HUES6 (cell line): ENCODE data around the gene DCBLD2.
"Not testable (repeated sequence)": the region's sequence is repeated elsewhere in the genome, so short reads cannot be mapped to it uniquely, and the experiment has no call there.

Experiments used
- H3K27ac ChIP-seq: 2 replicates; pipeline ENCODE4 v1.7.0; 2013; ENCODE audit warnings: low read depth, mild to moderate bottlenecking, low read length, inconsistent platforms
- H3K27me3 ChIP-seq: 2 replicates; pipeline ENCODE4 v1.6.1; 2013; ENCODE audit warnings: low read length; ENCODE audit not compliant: control insufficient read depth, insufficient read depth
- H3K36me3 ChIP-seq: 2 replicates; pipeline ENCODE4 v1.6.1; 2013; ENCODE audit warnings: low read length; ENCODE audit not compliant: control insufficient read depth, insufficient read depth
- H3K4me1 ChIP-seq: 2 replicates; pipeline ENCODE4 v1.6.1; 2013; ENCODE audit warnings: low read length; ENCODE audit not compliant: control insufficient read depth, insufficient read depth
- H3K4me3 ChIP-seq: 2 replicates; pipeline ENCODE4 v1.5.1; 2013; ENCODE audit warnings: low read depth, low read length
- H3K9ac ChIP-seq: one replicate; pipeline ENCODE4 v1.6.1; 2013; ENCODE audit warnings: mild to moderate bottlenecking, low read length
- H3K9me3 ChIP-seq: 2 replicates; pipeline ENCODE4 v1.6.1; 2013; ENCODE audit warnings: low read depth, low read length; ENCODE audit not compliant: control insufficient read depth, insufficient read depth

The DCBLD2 gene

DNA sequence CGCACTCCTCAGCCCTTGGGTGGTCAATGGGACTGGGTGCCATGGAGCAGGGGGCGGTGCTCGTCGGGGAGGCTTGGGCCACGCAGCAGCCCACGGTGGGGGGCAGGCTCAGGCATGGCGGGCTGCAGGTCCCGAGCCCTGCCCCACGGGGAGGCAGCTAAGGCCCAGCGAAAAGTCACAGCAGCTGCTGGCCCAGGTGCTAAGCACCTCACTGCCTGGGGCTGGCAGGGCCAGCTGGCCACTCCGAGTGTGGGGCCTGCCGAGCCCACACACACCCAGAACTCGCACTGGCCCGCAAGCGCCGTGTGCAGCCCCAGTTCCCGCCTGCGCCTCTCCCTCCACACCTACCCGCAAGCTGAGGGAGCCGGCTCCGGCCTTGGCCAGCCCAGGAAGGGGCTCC, 43.5 kb downstream of the DCBLD2 start:
- not testable (repeated sequence) for H3K36me3 ChIP-seq, H3K4me3 ChIP-seq, H3K27me3 ChIP-seq, H3K9ac ChIP-seq, H3K4me1 ChIP-seq, H3K27ac ChIP-seq
- peaks cover 13% of the 10 kb centered on the region for H3K9me3 ChIP-seq

- H3K27me3 ChIP-seq, H3K27ac ChIP-seq, H3K36me3 ChIP-seq, H3K4me1 ChIP-seq, H3K9ac ChIP-seq, H3K4me3 ChIP-seq: not testable (repeated sequence)
- H3K9me3 ChIP-seq = peaks cover 13% of the 10 kb centered on the region
Observed at GRCh38 chr3:98857258-98857657, 44.2 kb downstream of the DCBLD2 start.

- H3K27ac ChIP-seq = no peak overlapping the region
- H3K4me3 ChIP-seq = no peak overlapping the region
- H3K9me3 ChIP-seq = peaks cover 13% of the 10 kb centered on the region
- no peaks in the 10 kb centered on the region for H3K27me3 ChIP-seq
- peaks cover 5% of the 10 kb centered on the region; the same call in 1 of the 2 replicates for H3K36me3 ChIP-seq
- no peak overlapping the region for H3K9ac ChIP-seq
- H3K4me1 ChIP-seq = no peaks in the 10 kb centered on the region
Observed at GRCh38 chr3:98856724-98857123, 44.8 kb downstream of the DCBLD2 start.

DNA sequence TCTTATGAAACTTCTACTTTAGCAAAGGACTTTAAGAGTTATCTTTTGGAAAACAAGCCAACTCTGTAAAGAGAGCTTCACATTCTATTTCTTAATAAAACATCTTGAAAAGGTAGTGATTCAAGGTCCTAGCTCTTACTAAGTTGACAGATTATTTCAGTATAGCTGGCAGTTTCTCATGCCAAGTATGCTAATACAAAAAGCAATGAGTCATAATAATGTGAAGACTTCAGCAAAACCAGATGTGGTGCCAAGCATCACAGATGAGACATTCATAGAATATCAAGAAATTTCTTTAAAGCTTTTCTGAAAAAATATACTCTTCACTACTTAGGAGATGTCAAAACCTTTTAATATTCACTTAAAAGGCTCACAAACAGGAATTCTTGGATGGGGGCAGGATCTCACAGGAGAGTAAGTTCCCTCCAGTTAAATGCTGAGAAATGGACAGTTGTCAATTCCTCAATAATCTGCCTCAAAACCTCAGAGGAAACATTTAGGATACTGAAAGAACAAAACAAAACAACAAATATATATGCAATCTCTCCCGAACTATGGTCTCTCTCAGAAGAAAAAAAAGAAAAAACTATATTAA, 45.6 kb downstream of the DCBLD2 start:
- peaks cover 5% of the 10 kb centered on the region; the same call in 1 of the 2 replicates for H3K36me3 ChIP-seq
- no peak overlapping the region for H3K27ac ChIP-seq
- H3K27me3 ChIP-seq = no peaks in the 10 kb centered on the region
- no peak overlapping the region for H3K9ac ChIP-seq
- no peaks in the 10 kb centered on the region for H3K4me1 ChIP-seq
- peaks cover 13% of the 10 kb centered on the region for H3K9me3 ChIP-seq
- no peak overlapping the region for H3K4me3 ChIP-seq

DNA sequence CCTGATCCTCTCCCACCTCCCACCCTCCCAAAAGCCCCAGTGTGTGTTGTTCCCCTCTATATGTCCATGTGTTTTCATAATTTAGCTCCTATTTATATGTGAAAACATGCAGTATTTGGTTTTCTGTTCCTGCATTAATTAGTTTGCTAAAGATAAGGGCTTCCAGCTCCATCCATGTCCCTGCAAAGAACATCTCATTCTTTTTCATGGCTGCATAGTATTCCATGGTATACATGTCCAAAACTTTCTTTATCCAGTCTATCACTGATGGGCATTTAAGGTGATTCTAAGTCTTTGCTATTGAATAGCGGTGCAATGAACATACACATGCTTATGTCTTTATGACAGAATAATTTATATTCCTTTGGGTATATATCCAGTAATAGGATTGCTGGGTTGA, 53.4 kb downstream of the DCBLD2 start:
- peaks cover 17% of the 10 kb centered on the region for H3K36me3 ChIP-seq
- H3K9ac ChIP-seq = no peak overlapping the region
- no peaks in the 10 kb centered on the region for H3K4me1 ChIP-seq
- H3K27me3 ChIP-seq = no peaks in the 10 kb centered on the region
- H3K27ac ChIP-seq = no peak overlapping the region
- H3K4me3 ChIP-seq = no peak overlapping the region
- H3K9me3 ChIP-seq = 0 out of 2 replicates have a peak, but pooled peaks cover 4% of the 10 kb centered on the region

- no peaks in the 10 kb centered on the region for H3K27me3 ChIP-seq
- no peak overlapping the region for H3K4me3 ChIP-seq
- no peaks in the 10 kb centered on the region for H3K4me1 ChIP-seq
- H3K27ac ChIP-seq = no peak overlapping the region
- peaks cover 17% of the 10 kb centered on the region for H3K36me3 ChIP-seq
- no peak overlapping the region for H3K9ac ChIP-seq
- H3K9me3 ChIP-seq = 0 out of 2 replicates have a peak, but pooled peaks cover 4% of the 10 kb centered on the region
Observed at GRCh38 chr3:98846101-98846500, 55.4 kb downstream of the DCBLD2 start.

- H3K4me3 ChIP-seq = no peak overlapping the region
- no peak overlapping the region for H3K27ac ChIP-seq
- H3K9me3 ChIP-seq = peaks cover 18% of the 10 kb centered on the region
- no peak overlapping the region for H3K9ac ChIP-seq
- H3K4me1 ChIP-seq = no peaks in the 10 kb centered on the region
- no peaks in the 10 kb centered on the region for H3K27me3 ChIP-seq
- peaks cover 26% of the 10 kb centered on the region for H3K36me3 ChIP-seq
Observed at GRCh38 chr3:98843266-98843959, 58.1 kb downstream of the DCBLD2 start.

DNA sequence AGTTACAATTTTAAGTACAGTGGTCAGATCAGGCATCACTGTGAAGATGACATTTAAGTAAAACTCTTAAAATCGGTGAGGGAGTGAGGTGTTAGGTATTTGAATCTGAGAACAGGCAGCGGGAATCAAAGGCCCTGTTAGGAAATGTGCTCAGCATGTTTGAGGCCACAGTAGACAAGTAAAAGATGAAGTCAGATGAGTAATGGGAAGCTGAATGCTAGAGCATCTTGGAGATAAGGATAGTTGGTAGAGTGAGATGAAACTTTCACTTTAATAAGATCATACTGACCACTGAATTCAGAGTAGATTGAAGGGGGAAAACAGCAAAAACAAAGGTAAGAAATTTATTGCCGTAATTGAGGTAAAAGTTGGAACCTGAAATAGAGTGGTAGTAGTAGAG, 61.6 kb downstream of the DCBLD2 start:
- Histone ChIP-seq H3K9me3 (peaks cover 14% of the 10 kb centered on the region), H3K4me3 (no peak overlapping the region), H3K9ac (no peak overlapping the region), H3K27me3 (no peaks in the 10 kb centered on the region), H3K4me1 (no peaks in the 10 kb centered on the region), H3K36me3 (peaks cover 17% of the 10 kb centered on the region), H3K27ac (no peak overlapping the region)

DNA sequence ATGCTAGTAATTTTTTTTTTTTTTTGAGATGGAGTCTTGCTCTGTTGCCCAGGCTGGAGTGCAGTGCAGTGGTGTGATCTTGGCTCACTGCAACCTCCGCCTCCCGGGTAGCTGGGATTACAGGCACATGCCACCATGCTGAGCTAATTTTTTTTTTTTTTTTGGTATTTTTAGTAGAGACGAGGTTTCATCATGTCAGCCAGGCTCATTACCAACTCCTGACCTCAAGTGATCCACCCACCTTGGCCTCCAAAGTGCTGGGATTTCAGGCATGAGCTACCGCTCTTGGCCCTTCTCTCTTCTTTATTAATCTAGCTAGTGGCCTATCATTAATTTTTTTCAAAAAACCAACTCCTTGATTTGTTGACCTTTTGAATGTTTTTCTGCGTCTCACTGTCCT, 70.4 kb downstream of the DCBLD2 start:
- H3K27ac ChIP-seq, H3K27me3 ChIP-seq, H3K4me3 ChIP-seq, H3K9ac ChIP-seq, H3K4me1 ChIP-seq, H3K36me3 ChIP-seq: not testable (repeated sequence)
- H3K9me3 ChIP-seq = peaks cover 37% of the 10 kb centered on the region

DNA sequence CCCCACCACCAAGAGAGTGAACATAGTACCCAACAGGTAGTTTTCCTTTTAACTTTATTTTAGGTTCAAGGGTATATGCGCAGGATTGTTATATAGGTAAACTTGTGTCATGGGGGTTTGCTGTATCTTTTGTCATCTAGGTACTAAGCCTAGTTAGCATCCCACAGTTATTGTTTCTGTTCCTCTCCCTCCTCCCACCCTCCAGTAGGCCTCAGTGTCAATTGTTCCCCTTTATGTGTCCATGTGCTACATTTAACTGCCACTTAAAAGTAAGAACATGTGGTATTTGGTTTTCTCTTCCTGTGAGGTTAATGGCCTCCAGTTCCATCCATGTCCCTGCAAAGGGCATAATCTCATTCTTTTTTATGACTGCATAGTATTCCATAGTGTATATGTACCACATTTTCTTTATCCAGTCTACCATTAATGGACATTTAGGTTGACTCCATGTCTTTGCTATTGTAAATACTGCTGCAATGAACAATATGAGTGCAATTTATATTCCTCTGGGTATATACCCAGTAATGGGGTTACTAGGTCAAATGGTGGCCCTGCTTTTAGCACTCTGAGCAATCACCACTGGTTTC, 72.2 kb downstream of the DCBLD2 start:
- Histone ChIP-seq H3K27ac (no peak overlapping the region), H3K9me3 (peaks cover 37% of the 10 kb centered on the region), H3K4me1 (no peaks in the 10 kb centered on the region), H3K4me3 (no peak overlapping the region), H3K27me3 (no peaks in the 10 kb centered on the region), H3K9ac (no peak overlapping the region), H3K36me3 (peaks cover 9% of the 10 kb centered on the region)

DNA sequence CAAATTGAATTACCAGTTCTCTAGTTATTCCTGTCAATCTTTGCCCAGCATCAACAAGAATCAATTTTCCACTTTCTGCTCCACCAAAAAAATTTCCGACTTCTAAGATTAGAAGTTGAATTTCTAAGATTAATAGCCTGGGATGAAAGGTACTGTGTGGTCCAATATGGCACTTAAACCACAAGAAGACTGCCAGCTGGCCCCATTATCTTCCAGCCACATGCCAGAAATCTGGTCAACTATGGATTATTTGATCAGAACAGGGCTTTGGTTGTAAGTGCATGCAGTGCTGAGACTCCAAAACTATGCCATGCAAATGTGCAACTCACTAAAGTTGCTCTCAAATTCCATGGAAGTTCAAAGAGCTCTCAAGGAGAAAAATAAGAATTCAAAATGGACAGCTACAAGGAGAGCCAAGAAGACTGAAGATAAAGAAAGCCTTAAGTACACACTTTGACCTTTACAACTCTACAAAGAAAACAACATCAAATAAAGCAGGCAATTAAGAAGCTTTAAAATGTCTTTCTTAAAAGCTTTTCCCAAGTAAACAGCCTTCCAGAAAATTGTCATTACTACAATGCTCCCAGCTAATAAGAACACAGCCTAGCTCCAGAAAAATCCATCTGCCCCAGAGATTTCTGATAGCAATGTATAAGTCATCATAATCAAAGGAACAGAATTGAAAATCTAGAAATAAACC, 74.1 kb downstream of the DCBLD2 start:
- Histone ChIP-seq H3K9me3 (peaks cover 22% of the 10 kb centered on the region), H3K4me1 (no peaks in the 10 kb centered on the region; the same call in 1 of the 2 replicates), H3K27ac (no peak overlapping the region), H3K36me3 (no peaks in the 10 kb centered on the region), H3K27me3 (no peaks in the 10 kb centered on the region), H3K9ac (no peak overlapping the region), H3K4me3 (no peak overlapping the region)
